ENCODE data around the gene PSMD8.
"Not testable (repeated sequence)": the region's sequence is repeated elsewhere in the genome, so short reads cannot be mapped to it uniquely, and the experiment has no call there.

DNA sequence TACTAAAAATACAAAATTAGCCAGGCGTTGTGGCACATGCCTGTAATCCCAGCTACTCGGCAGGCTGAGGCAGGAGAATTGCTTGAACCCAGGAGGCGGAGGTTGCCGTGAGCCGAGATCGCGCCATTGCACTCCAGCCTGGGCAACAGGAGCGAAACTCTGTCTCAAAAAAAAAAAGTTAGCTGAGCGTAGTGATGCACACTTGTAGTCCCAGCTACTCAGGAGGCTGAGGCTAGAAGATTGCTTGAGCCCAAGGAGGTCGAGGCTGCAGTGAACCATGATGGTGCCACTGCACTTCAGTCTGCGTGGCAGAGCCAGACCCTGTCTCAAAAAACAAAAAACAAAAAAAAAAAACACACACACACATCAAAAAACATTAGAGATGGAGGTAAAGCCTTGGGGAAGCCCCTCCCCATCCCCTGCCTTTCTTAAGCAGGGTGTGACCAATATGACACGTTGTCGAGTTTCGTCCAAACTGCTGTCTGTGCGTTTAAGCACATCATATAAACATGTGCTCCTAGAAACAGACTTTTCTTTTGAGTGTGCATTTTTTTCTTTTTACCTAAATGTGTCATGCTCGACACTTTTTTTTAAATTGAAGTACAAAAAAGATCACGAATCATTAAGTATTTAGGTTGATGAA, 52.8 kb downstream of the PSMD8 start:
- TF ChIP-seq CTCF, POLR2A (IDR thresholded peaks at IDR 0.05): not testable (repeated sequence)

All from body of pancreas (tissue), 4 donors.